Prostate gland (tissue), 2 donors: ENCODE data around the gene CHI3L2.

Experiments
- POLR2A ChIP-seq: fragments of 450-650 bp; IDR thresholded peaks from one replicate; pipeline ENCODE4 v1.6.1; 2016; ENCODE audit warnings: antibody characterized with exemption, mild to moderate bottlenecking
- POLR2AphosphoS5 ChIP-seq: sonication (generic); formaldehyde crosslinking; IDR thresholded peaks from one replicate; pipeline ENCODE4 v1.6.1; 2017; ENCODE audit warnings: antibody characterized with exemption
- TF ChIP-seq, protein P1 (sequence below), 4 experiments: fragments of 200-600 bp in 2 of 4; fragments of 450-650 bp in 2 of 4; sonication (generic) in 2 of 4; IDR thresholded peaks; 1 replicate in 3 of 4; 2 replicates in 1 of 4; pipeline ENCODE4 v1.5.1; 2016 to 2019; ENCODE audit warnings: antibody characterized with exemption in 4 of 4, mild to moderate bottlenecking in 2 of 4, moderate library complexity in 2 of 4

DNA sequence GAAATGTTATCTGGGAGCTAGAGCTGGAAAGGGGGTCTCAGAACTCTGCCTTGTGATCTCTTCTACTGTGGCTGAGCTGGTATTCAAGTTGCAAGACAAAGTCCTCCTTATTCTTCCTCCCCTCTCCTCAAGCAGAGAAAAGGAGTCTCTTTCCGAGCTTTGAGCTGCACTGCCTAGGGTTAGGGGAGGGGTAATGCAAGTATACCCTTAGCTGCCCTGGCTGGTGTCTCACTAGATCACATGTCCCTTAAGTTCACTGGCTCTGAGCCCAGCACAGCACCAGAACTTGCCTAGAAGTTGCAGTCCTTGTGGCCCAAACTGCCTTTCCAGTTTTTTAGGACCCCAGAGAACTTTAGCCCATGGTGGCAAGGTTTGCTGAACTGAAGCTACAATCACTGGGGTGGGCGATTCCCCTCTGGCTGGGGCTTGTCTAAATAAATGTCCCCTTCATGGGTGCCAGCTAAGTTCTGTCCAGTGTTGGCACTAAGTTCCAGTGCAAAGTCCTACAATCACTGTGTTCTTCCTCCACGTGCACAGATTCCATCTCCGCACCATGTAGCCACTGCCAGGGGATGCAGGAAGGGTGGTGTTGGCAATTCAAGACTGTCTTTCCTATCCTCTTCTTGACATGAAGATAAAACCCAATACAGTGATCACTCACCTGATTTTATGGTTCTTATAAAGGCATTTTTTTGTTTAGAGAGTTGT is 40.4 kb downstream of the CHI3L2 start:
- TF ChIP-seq, protein P1, sequence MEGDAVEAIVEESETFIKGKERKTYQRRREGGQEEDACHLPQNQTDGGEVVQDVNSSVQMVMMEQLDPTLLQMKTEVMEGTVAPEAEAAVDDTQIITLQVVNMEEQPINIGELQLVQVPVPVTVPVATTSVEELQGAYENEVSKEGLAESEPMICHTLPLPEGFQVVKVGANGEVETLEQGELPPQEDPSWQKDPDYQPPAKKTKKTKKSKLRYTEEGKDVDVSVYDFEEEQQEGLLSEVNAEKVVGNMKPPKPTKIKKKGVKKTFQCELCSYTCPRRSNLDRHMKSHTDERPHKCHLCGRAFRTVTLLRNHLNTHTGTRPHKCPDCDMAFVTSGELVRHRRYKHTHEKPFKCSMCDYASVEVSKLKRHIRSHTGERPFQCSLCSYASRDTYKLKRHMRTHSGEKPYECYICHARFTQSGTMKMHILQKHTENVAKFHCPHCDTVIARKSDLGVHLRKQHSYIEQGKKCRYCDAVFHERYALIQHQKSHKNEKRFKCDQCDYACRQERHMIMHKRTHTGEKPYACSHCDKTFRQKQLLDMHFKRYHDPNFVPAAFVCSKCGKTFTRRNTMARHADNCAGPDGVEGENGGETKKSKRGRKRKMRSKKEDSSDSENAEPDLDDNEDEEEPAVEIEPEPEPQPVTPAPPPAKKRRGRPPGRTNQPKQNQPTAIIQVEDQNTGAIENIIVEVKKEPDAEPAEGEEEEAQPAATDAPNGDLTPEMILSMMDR (IDR thresholded peaks at IDR 0.05), result no peak
- TF ChIP-seq POLR2A, result no peak
- TF ChIP-seq POLR2AphosphoS5, result no peak
